Activated T-cell treated with anti-CD3 and anti-CD28 coated beads for 24 hours (primary cell): ENCODE measurements around the gene ROPN1B.

Source experiments
- DNase-seq: peaks from one replicate; pipeline ENCODE4 v3.0.0-alpha.2; 2020; ENCODE audit warnings: low read depth

Gene ROPN1B

GRCh38 chr3:126004692-126005091, 35.7 kb downstream of the ROPN1B start:
- DNase-seq = no peak

- no peak for DNase-seq
Observed at GRCh38 chr3:126005951-126006350, 37.0 kb downstream of the ROPN1B start.

GRCh38 chr3:126008219-126008618, 39.2 kb downstream of the ROPN1B start:
- DNase-seq = no peak

- no peak for DNase-seq
Observed at GRCh38 chr3:126009181-126009580, 40.2 kb downstream of the ROPN1B start.

- no peak for DNase-seq
Observed at GRCh38 chr3:126013751-126014156, 44.8 kb downstream of the ROPN1B start.

GRCh38 chr3:126014252-126014651, 45.3 kb downstream of the ROPN1B start:
- DNase-seq = no peak

GRCh38 chr3:126015075-126015474, 46.1 kb downstream of the ROPN1B start:
- DNase-seq = no peak

- no peak for DNase-seq
Observed at GRCh38 chr3:126016616-126017015, 47.6 kb downstream of the ROPN1B start.

- DNase-seq = no peak
Observed at GRCh38 chr3:126017362-126017761, 48.4 kb downstream of the ROPN1B start.

GRCh38 chr3:126018545-126018944, 49.6 kb downstream of the ROPN1B start:
- no peak for DNase-seq

GRCh38 chr3:126018995-126019394, 50.0 kb downstream of the ROPN1B start:
- DNase-seq = no peak

- no peak for DNase-seq
Observed at GRCh38 chr3:126019683-126020082, 50.7 kb downstream of the ROPN1B start.

- DNase-seq = no peak
Observed at GRCh38 chr3:126021224-126021623, 52.2 kb downstream of the ROPN1B start.

- no peak for DNase-seq
Observed at GRCh38 chr3:126021702-126022101, 52.7 kb downstream of the ROPN1B start.

GRCh38 chr3:126022741-126023359, 53.9 kb downstream of the ROPN1B start:
- no peak for DNase-seq

- DNase-seq = no peak
Observed at GRCh38 chr3:126023390-126023789, 54.4 kb downstream of the ROPN1B start.

- no peak for DNase-seq
Observed at GRCh38 chr3:126024049-126024854, 55.3 kb downstream of the ROPN1B start.

GRCh38 chr3:126025116-126025729, 56.2 kb downstream of the ROPN1B start:
- DNase-seq = no peak

- no peak for DNase-seq
Observed at GRCh38 chr3:126025862-126026261, 56.9 kb downstream of the ROPN1B start.

- no peak for DNase-seq
Observed at GRCh38 chr3:126026277-126026751, 57.3 kb downstream of the ROPN1B start.

GRCh38 chr3:126026761-126027160, 57.8 kb downstream of the ROPN1B start:
- DNase-seq = no peak

- no peak for DNase-seq
Observed at GRCh38 chr3:126028096-126028495, 59.1 kb downstream of the ROPN1B start.

GRCh38 chr3:126029241-126029640, 60.3 kb downstream of the ROPN1B start:
- DNase-seq = no peak
